ENCODE results near the gene NEMP2.

Gene NEMP2

GRCh38 chr2:190456833-190457232, 77.7 kb downstream of the NEMP2 start:
- H3K4me3 ChIP-seq (ENCODE audit: low read depth, low read length), result no peak overlapping the region
- TF ChIP-seq CTCF (IDR thresholded peaks at IDR 0.05; ENCODE audit: borderline replicate concordance, insufficient read depth, low read depth, low read length), result no peak

DNA sequence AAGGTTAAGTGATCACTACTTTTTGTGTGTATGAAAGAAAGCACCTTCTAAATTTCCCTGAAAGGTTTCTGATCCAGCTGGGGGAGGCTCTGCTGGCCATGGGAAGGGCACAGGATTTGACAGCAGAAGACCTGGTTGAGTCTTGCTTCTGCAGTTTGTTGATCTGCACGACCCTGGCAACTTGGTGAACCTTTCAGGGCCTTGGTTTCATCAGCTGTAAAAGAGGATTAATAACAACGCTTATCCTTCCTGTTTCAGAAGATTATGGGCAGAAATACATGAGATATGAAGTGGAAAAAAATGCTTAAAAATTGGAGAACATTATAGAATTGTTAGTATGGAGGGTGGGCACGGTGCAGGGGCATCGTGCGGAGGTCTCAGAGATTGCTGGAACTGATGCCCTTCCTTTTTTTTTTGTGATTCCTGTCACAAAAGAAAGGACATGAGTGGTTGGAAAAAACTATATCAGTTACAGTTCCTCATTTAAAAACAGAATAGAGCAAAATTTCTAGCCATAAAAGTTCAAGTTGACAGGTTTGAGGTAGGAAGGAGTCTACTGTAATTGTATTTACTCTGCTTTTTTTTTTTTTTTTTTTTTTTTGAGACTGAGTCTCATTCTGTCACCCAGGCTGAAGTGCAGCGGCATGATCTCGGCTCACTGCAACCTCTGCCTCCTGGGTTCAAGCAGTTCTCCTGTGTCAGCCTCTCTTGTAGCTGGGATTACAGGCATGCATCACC, 79.0 kb downstream of the NEMP2 start:
- no peak overlapping the region for H3K4me3 ChIP-seq (ENCODE audit: low read depth, low read length)
- TF ChIP-seq CTCF (IDR thresholded peaks at IDR 0.05; ENCODE audit: borderline replicate concordance, insufficient read depth, low read depth, low read length), result no peak

GRCh38 chr2:190454795-190455194, 79.7 kb downstream of the NEMP2 start:
- H3K4me3 ChIP-seq (ENCODE audit: low read depth, low read length), result no peak overlapping the region
- TF ChIP-seq CTCF (IDR thresholded peaks at IDR 0.05; ENCODE audit: borderline replicate concordance, insufficient read depth, low read depth, low read length), result no peak
